H9 (cell line): Measurements from ENCODE around the gene AKR1E2. TPM values are rescaled to one million over a fixed set of nuclear protein-coding genes. Genes with fewer than 3 reads are reported as not detected.

ENCODE experiments used
- DNase-seq: peaks from one replicate; pipeline ENCODE4 v3.0.0-alpha.2; 2017
- H2AFZ ChIP-seq: one replicate; pipeline ENCODE4 v1.6.1; 2013; ENCODE audit warnings: mild to moderate bottlenecking, low read length, control low read depth, moderate library complexity
- H2AK5ac ChIP-seq: 2 replicates; pipeline ENCODE4 v1.6.1; 2013; ENCODE audit warnings: low read length, control low read depth, mixed read lengths; ENCODE audit not compliant: insufficient read length
- H2BK120ac ChIP-seq: one replicate; pipeline ENCODE4 v1.6.1; 2013; ENCODE audit warnings: low read depth, mild to moderate bottlenecking, low read length, control low read depth, inconsistent platforms; ENCODE audit not compliant: poor library complexity, severe bottlenecking
- H2BK12ac ChIP-seq: 2 replicates; pipeline ENCODE4 v1.6.1; 2013; ENCODE audit warnings: low read length, control low read depth, mixed read lengths, low read depth; ENCODE audit not compliant: insufficient read length
- H2BK15ac ChIP-seq: 2 replicates; pipeline ENCODE4 v1.6.1; 2013; ENCODE audit warnings: low read depth, low read length, control low read depth
- H2BK20ac ChIP-seq: one replicate; pipeline ENCODE4 v1.6.1; 2013; ENCODE audit warnings: low read depth, mild to moderate bottlenecking, low read length, control low read depth, inconsistent platforms; ENCODE audit not compliant: poor library complexity, severe bottlenecking
- H2BK5ac ChIP-seq: 2 replicates; pipeline ENCODE4 v1.6.1; 2013; ENCODE audit warnings: low read length, control low read depth, mixed read lengths; ENCODE audit not compliant: insufficient read length
- H3K14ac ChIP-seq: 2 replicates; pipeline ENCODE4 v1.6.1; 2013; ENCODE audit warnings: low read length, control low read depth; ENCODE audit not compliant: insufficient read depth
- H3K18ac ChIP-seq: 2 replicates; pipeline ENCODE4 v1.6.1; 2013; ENCODE audit warnings: low read depth, mild to moderate bottlenecking, mixed read lengths, low read length, control low read depth; ENCODE audit not compliant: insufficient read length
- H3K23ac ChIP-seq: 2 replicates; pipeline ENCODE4 v1.6.1; 2013; ENCODE audit warnings: low read length, control low read depth, mixed read lengths, low read depth; ENCODE audit not compliant: insufficient read length
- H3K23me2 ChIP-seq: 2 replicates; pipeline ENCODE4 v1.6.1; 2013; ENCODE audit warnings: low read depth, mild to moderate bottlenecking, mixed read lengths, low read length, control low read depth; ENCODE audit not compliant: insufficient read length, poor library complexity, severe bottlenecking
- H3K27ac ChIP-seq: 2 replicates; pipeline ENCODE4 v1.5.1; 2013; ENCODE audit warnings: low read length, control low read depth, mixed read lengths, low read depth; ENCODE audit not compliant: insufficient read length
- H3K27me3 ChIP-seq: 2 replicates; pipeline ENCODE4 v1.6.1; 2013; ENCODE audit warnings: low read length, control low read depth, inconsistent platforms; ENCODE audit not compliant: insufficient read depth
- H3K4ac ChIP-seq: 2 replicates; pipeline ENCODE4 v1.6.1; 2013; ENCODE audit warnings: low read depth, mild to moderate bottlenecking, control low read depth, inconsistent platforms, low read length, moderate library complexity
- H3K4me1 ChIP-seq: 2 replicates; pipeline ENCODE4 v1.6.1; 2013; ENCODE audit warnings: low read length, control low read depth, inconsistent platforms; ENCODE audit not compliant: insufficient read depth
- H3K4me2 ChIP-seq: 2 replicates; pipeline ENCODE4 v1.6.1; 2013; ENCODE audit warnings: low read length, control low read depth, mixed read lengths; ENCODE audit not compliant: insufficient read length, insufficient read depth
- H3K56ac ChIP-seq: 2 replicates; pipeline ENCODE4 v1.6.1; 2013; ENCODE audit warnings: low read depth, mild to moderate bottlenecking, mixed read lengths, low read length, control low read depth; ENCODE audit not compliant: insufficient read length
- H3K79me1 ChIP-seq: 2 replicates; pipeline ENCODE4 v1.6.1; 2013; ENCODE audit warnings: low read depth, mild to moderate bottlenecking, moderate library complexity, low read length, control low read depth, inconsistent platforms; ENCODE audit not compliant: insufficient read depth, poor library complexity, severe bottlenecking
- H3K79me2 ChIP-seq: 2 replicates; pipeline ENCODE4 v1.6.1; 2013; ENCODE audit warnings: low read length, control low read depth, inconsistent platforms; ENCODE audit not compliant: insufficient read depth
- H3K9ac ChIP-seq: 2 replicates; pipeline ENCODE4 v1.6.1; 2013; ENCODE audit warnings: low read length, control low read depth, mixed read lengths; ENCODE audit not compliant: insufficient read length; ENCODE audit errors: extremely low read depth
- H3K9me3 ChIP-seq: one replicate; pipeline ENCODE4 v1.6.1; 2013; ENCODE audit warnings: low read depth, low read length, inconsistent platforms; ENCODE audit not compliant: control insufficient read depth
- H3T11ph ChIP-seq: one replicate; pipeline ENCODE4 v1.6.1; 2013; ENCODE audit warnings: mild to moderate bottlenecking, low read length, control low read depth, inconsistent platforms
- H4K20me1 ChIP-seq: one replicate; pipeline ENCODE4 v1.6.1; 2013; ENCODE audit not compliant: control insufficient read depth, insufficient read length, insufficient read depth
- H4K5ac ChIP-seq: 2 replicates; pipeline ENCODE4 v1.6.1; 2013; ENCODE audit warnings: low read depth, mild to moderate bottlenecking, mixed read lengths, low read length, control low read depth; ENCODE audit not compliant: insufficient read length
- H4K8ac ChIP-seq: replicated peaks from 2 replicates; pipeline ENCODE4 v1.6.1; 2013; ENCODE audit warnings: low read length, control low read depth, mixed read lengths, low read depth; ENCODE audit not compliant: insufficient read length
- H4K91ac ChIP-seq: 2 replicates; pipeline ENCODE4 v1.6.1; 2013; ENCODE audit warnings: low read depth, mild to moderate bottlenecking, moderate library complexity, mixed read lengths, low read length, control low read depth; ENCODE audit not compliant: insufficient read length
- H3K27ac Mint-ChIP-seq, 3 experiments: 2 replicates in 2 of 3; 3 replicates in 1 of 3; pipeline ENCODE4 v1.8.0; 2020 to 2021; ENCODE audit warnings: mixed read lengths in 3 of 3, mild to moderate bottlenecking in 1 of 3, moderate library complexity in 1 of 3
- H3K27me3 Mint-ChIP-seq: 2 replicates; pipeline ENCODE4 v1.8.0; 2021; ENCODE audit warnings: low read depth, mild to moderate bottlenecking, moderate library complexity, mixed read lengths
- H3K36me3 Mint-ChIP-seq, 3 experiments: 2 replicates in 2 of 3; 3 replicates in 1 of 3; pipeline ENCODE4 v1.8.0; 2020 to 2021; ENCODE audit warnings: low read depth in 3 of 3, mixed read lengths in 3 of 3; ENCODE audit not compliant: insufficient read depth in 1 of 3
- H3K4me1 Mint-ChIP-seq, 2 experiments: 2 replicates each; pipeline ENCODE4 v1.8.0; 2020; ENCODE audit warnings: mixed read lengths in 2 of 2
- H3K4me3 Mint-ChIP-seq, 2 experiments: 2 replicates in 1 of 2; 3 replicates in 1 of 2; pipeline ENCODE4 v1.8.0; 2020 to 2021; ENCODE audit warnings: mild to moderate bottlenecking in 2 of 2, mixed read lengths in 2 of 2, moderate library complexity in 1 of 2
- H3K9me3 Mint-ChIP-seq, 2 experiments: 2 replicates in 1 of 2; 3 replicates in 1 of 2; pipeline ENCODE4 v1.8.0; 2020; ENCODE audit warnings: mild to moderate bottlenecking in 2 of 2, mixed read lengths in 2 of 2, moderate library complexity in 1 of 2
- whole genome bisulfite sequencing: extraction: QIAGEN DNeasy Blood & Tissue Kit; methylation state at CpG from one replicate; pipeline ENCODE4 v1.1.7; 2013; ENCODE audit warnings: missing lambda C conversion rate, low lambda C conversion rate, mixed read lengths; ENCODE audit not compliant: insufficient read length; ENCODE audit errors: extremely low coverage; 5-methylcytosine and 5-hydroxymethylcytosine counted together
- total RNA-seq: library from RNA; stranded (reverse); gene quantifications from 2 replicates; pipeline ENCODE4 v1.2.1, GENCODE V29; 2021
- TF ChIP-seq, protein P1 (sequence below): fragments of 200-600 bp; sonication (generic); conservative IDR thresholded peaks from 3 replicates; pipeline ENCODE4 v1.8.0; 2021; ENCODE audit warnings: antibody characterized with exemption, mild to moderate bottlenecking

The AKR1E2 gene
- total RNA-seq, 1 experiment from 2014 or later = 2.2 TPM

- no peak overlapping the region for H3K4me3 Mint-ChIP-seq
- Histone ChIP-seq H2BK12ac (no peak overlapping the region), H3K23ac (no peak overlapping the region), H4K8ac (no peak overlapping the region), H2BK120ac (no peak overlapping the region), H4K5ac (no peak overlapping the region), H3K4ac (no peak overlapping the region), H3T11ph (no peak overlapping the region), H3K27ac (no peak overlapping the region), H2AFZ (no peak overlapping the region), H2BK5ac (no peak overlapping the region), H3K18ac (no peak overlapping the region), H3K4me2 (no peak overlapping the region), H2BK15ac (no peak overlapping the region), H2AK5ac (no peak overlapping the region), H4K91ac (no peak overlapping the region), H3K9me3 (no peaks in the 10 kb centered on the region), H4K20me1 (no peaks in the 10 kb centered on the region), H3K27me3 (no peaks in the 10 kb centered on the region), H3K79me2 (no peaks in the 10 kb centered on the region), H3K79me1 (no peaks in the 10 kb centered on the region), H3K14ac (no peak overlapping the region), H3K56ac (no peak overlapping the region), H2BK20ac (no peak overlapping the region), H3K9ac (no peak overlapping the region), H3K4me1 (no peaks in the 10 kb centered on the region), H3K23me2 (no peaks in the 10 kb centered on the region)
- no peak for DNase-seq
- H3K27ac Mint-ChIP-seq = no peak overlapping the region
- H3K36me3 Mint-ChIP-seq = peaks cover 8 to 14% (median 9%) of the 10 kb centered on the region in 3 experiments
- TF ChIP-seq, protein P1, sequence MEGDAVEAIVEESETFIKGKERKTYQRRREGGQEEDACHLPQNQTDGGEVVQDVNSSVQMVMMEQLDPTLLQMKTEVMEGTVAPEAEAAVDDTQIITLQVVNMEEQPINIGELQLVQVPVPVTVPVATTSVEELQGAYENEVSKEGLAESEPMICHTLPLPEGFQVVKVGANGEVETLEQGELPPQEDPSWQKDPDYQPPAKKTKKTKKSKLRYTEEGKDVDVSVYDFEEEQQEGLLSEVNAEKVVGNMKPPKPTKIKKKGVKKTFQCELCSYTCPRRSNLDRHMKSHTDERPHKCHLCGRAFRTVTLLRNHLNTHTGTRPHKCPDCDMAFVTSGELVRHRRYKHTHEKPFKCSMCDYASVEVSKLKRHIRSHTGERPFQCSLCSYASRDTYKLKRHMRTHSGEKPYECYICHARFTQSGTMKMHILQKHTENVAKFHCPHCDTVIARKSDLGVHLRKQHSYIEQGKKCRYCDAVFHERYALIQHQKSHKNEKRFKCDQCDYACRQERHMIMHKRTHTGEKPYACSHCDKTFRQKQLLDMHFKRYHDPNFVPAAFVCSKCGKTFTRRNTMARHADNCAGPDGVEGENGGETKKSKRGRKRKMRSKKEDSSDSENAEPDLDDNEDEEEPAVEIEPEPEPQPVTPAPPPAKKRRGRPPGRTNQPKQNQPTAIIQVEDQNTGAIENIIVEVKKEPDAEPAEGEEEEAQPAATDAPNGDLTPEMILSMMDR = no peak
- no peaks in the 10 kb centered on the region; the same call in none of the 2 replicates for H3K27me3 Mint-ChIP-seq
- no CpG with 5 or more reads among the region's 7 CpGs for WGBS
- H3K4me1 Mint-ChIP-seq = peaks cover 8% of the 10 kb centered on the region in 2 experiments
- H3K9me3 Mint-ChIP-seq = peaks cover 6 to 52% of the 10 kb centered on the region in 2 experiments; a peak in 3 of 5 replicates
Observed at GRCh38 chr10:4848356-4849041, 22.5 kb downstream of the AKR1E2 start.
